Heart left ventricle (tissue), 16 donors: ENCODE measurements around the gene MARK4. TPM values are rescaled to one million over a fixed set of nuclear protein-coding genes. Genes with fewer than 3 reads are reported as not detected.
"Not testable (repeated sequence)": the region's sequence is repeated elsewhere in the genome, so short reads cannot be mapped to it uniquely, and the experiment has no call there.

Experiments
- ATAC-seq, 4 donors: fragments of 200-7000 bp; cut with Tn5 transposase; one replicate each; pipeline ENCODE4 v1.9.1; 2020 to 2022; ENCODE audit warnings: moderate library complexity in 4 of 4, mild to moderate bottlenecking in 3 of 4, moderate number of reproducible peaks in 1 of 4
- DNase-seq, 5 donors: peaks; one replicate each; pipeline ENCODE4 v3.0.0-alpha.2; 2020
- H3K27ac ChIP-seq, 12 donors: fragments of 200-600 bp; sonication (generic) in 4 of 12; one replicate each; pipeline versions ENCODE4 v1.5.0 to v1.8.0; 2016 to 2022; ENCODE audit warnings: mild to moderate bottlenecking in 2 of 12
- H3K27me3 ChIP-seq, 9 donors: fragments of 200-600 bp; sonication (generic) in 2 of 9; one replicate each; pipeline versions ENCODE4 v1.5.1 to v1.8.0; 2016 to 2022; ENCODE audit warnings: mild to moderate bottlenecking in 3 of 9
- H3K36me3 ChIP-seq, 9 donors: fragments of 200-600 bp; sonication (generic) in 2 of 9; one replicate each; pipeline versions ENCODE4 v1.5.0 to v1.8.0; 2018 to 2022; ENCODE audit warnings: mild to moderate bottlenecking in 2 of 9
- H3K4me1 ChIP-seq, 12 donors: fragments of 200-600 bp; sonication (generic) in 4 of 12; one replicate each; pipeline versions ENCODE4 v1.5.0 to v1.8.0; 2016 to 2022; ENCODE audit warnings: mild to moderate bottlenecking in 3 of 12
- H3K4me3 ChIP-seq, 12 donors: fragments of 200-600 bp; sonication (generic) in 4 of 12; one replicate each; pipeline versions ENCODE4 v1.5.0 to v1.8.0; 2017 to 2022; ENCODE audit warnings: mild to moderate bottlenecking in 9 of 12, moderate library complexity in 4 of 12
- H3K9me3 ChIP-seq, 12 donors: fragments of 200-600 bp; sonication (generic) in 4 of 12; one replicate each; pipeline versions ENCODE4 v1.5.0 to v1.8.0; 2016 to 2022; ENCODE audit warnings: mild to moderate bottlenecking in 1 of 12
- CTCF ChIP-seq, 12 donors: fragments of 200-600 bp; sonication (generic) in 4 of 12; IDR thresholded peaks; one replicate each; pipeline versions ENCODE4 v1.5.0 to v1.8.0; 2018 to 2022; ENCODE audit warnings: antibody characterized with exemption in 12 of 12, mild to moderate bottlenecking in 5 of 12
- POLR2A ChIP-seq, 2 donors: fragments of 450-650 bp; IDR thresholded peaks; one replicate each; pipeline ENCODE4 v1.6.1; 2017; ENCODE audit warnings: antibody characterized with exemption in 2 of 2, mild to moderate bottlenecking in 2 of 2, moderate library complexity in 2 of 2
- WGBS, 4 donors: extraction: QIAGEN DNeasy Blood & Tissue Kit in 2 of 4; methylation state at CpG; one replicate each; pipeline versions ENCODE4 v1.1.5 to v1.1.7; 2013 to 2018; 5-methylcytosine and 5-hydroxymethylcytosine counted together
- intact Hi-C, 10 donors: fragments of 100-400 bp; cut with DNase I; formaldehyde crosslinking; loops; one replicate each; pipeline versions ENCODE4 v1.11.1 to v1.14.2; 2022
- polyA plus RNA-seq, 2 donors: library from polyadenylated mRNA; stranded (reverse); fragments of 200-250 nt; gene quantifications; one replicate each; pipeline ENCODE4 v1.2.3, GENCODE V29; 2013
- total RNA-seq, 9 donors: library from RNA; depleted of rRNA in 2 of 9; stranded (reverse); fragments of >200 nt in 2 of 9; fragmentation: NEBNext Ultra II Directional in 3 of 9; extraction: Animal tissue kit (Norgen Biotek cat#: 25700) in 3 of 9; gene quantifications; one replicate each; pipeline versions ENCODE4 v1.1.0 to v1.2.4, GENCODE V29; 2016 to 2023
- donor health status: ischemic (EF 13 %, LVEDD 7.1; RV severe dilation, severe dysfunction).
- donor health status: healthy with polysubstance abuse.
- donor health status: DM: no; HTN: yes; CAD: no.
- donor health status: DM: no; HTN: no; CAD: no.
- donor health status: ischemic (EF 25% LVEDD 6.9; RV normal size, moderate dysfunction).
- donor health status: ischemic (EF 25% LVEDD 5.7; RV mildly dilated, moderate dysfunction).
- donor health status: healthy.
- donor health status: DM: yes; HTN: yes; CAD: no.
- donor health status: ischemic (EF 35%, LVEDD 5.7; RV mildly dilated, moderate dysfunction).
- donor health status: nonischemic (EF 11% LVEDD 7.7; RV severe dilation, severe dysfunction).
- donor health status: DM: yes; HTN: yes; CAD: no.
- donor health status: PGD.
- donor health status: ischemic (EF 29% LVEDD 5.4; RV normal size, mild dysfunction).
- donor health status: nonischemic (EF 23%, LVEDD 6.1; RV moderate dilation, normal function).

MARK4 gene
- total and polyA plus RNA-seq, 11 donors, result 18.0 to 46.9 (median 28.6) TPM

- TF ChIP-seq CTCF (IDR thresholded peaks at IDR 0.05), result no peak
- no peak for TF ChIP-seq POLR2A (IDR thresholded peaks at IDR 0.05)
- Histone ChIP-seq H3K9me3 (no peaks in the 10 kb centered on the region), H3K36me3 (peaks cover 0 to 92% (median 28%) of the 10 kb centered on the region in 9 donors), H3K27me3 (peaks cover 0 to 3% (median 0%) of the 10 kb centered on the region in 9 donors), H3K4me3 (no peak overlapping the region), H3K27ac (peak overlapping the region in 6 of 12 donors; percentile 5 to 55 (median 38)), H3K4me1 (peaks cover 0 to 36% (median 4%) of the 10 kb centered on the region in 12 donors)
- 18 to 28% (median 22%) methylated on average over 13 to 18 of the region's 18 CpGs for WGBS, 4 donors
- DNase-seq (peak in 3 of 5 donors; percentile 34 to 63 (median 62)), ATAC-seq (peak in 3 of 4 donors; percentile 33 to 51 (median 43))
- intact Hi-C loops, result no loop called here
Observed at GRCh38 chr19:45311621-45312020, 60.5 kb downstream of the MARK4 start.

GRCh38 chr19:45312285-45312684 is 61.2 kb downstream of the MARK4 start:
- DNase-seq, H3K9me3 ChIP-seq, intact Hi-C loops, ATAC-seq, H3K27me3 ChIP-seq, H3K4me3 ChIP-seq: not testable (repeated sequence)
- peaks cover 0 to 92% (median 26%) of the 10 kb centered on the region in 9 donors for H3K36me3 ChIP-seq
- H3K4me1 ChIP-seq, result peaks cover 0 to 42% (median 4%) of the 10 kb centered on the region in 12 donors
- WGBS, 4 donors, result 73 to 81% (median 76%) methylated on average over 14 of the region's 14 CpGs
- peak overlapping the region in 4 of 12 donors; percentile 5 to 55 (median 33) for H3K27ac ChIP-seq

DNA sequence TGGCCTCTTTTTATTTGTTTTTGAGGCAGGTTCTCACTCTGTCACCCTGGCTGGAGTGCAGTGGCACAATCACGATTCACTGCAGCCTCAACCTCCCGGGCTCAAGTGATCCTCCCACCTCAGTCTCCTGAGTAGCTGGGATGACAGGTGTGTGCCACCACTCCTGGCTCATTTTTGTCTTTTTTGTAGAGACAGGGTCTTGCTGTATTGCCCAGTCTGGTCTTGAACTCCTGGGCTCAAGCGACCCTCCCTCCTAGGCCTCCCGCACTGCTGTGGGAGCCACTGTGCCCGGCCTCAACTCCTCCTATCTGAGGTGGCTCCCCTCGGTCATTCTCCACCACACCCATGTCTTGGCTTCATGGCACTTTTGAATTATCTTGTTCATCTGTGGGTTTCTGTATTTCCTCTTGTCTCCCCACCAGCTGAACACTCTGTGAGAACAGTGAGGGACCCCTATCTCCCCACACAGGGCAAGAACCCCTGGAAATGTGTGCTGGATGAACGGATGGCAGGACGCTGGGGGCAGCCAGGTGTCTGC is 63.7 kb downstream of the MARK4 start:
- Histone ChIP-seq H3K27me3 (peaks cover 0 to 6% (median 0%) of the 10 kb centered on the region in 9 donors), H3K9me3 (no peaks in the 10 kb centered on the region), H3K27ac (no peak overlapping the region), H3K4me3 (no peak overlapping the region), H3K36me3 (peaks cover 0 to 89% (median 27%) of the 10 kb centered on the region in 9 donors), H3K4me1 (peaks cover 0 to 55% (median 2%) of the 10 kb centered on the region in 12 donors)
- DNase-seq, result no peak
- intact Hi-C loops, result no loop called here
- WGBS, 4 donors, result 69 to 79% (median 72%) methylated on average over 8 of the region's 8 CpGs
- ATAC-seq, result no peak
- TF ChIP-seq CTCF (IDR thresholded peaks at IDR 0.05) (no peak), POLR2A (IDR thresholded peaks at IDR 0.05) (no peak)

DNA sequence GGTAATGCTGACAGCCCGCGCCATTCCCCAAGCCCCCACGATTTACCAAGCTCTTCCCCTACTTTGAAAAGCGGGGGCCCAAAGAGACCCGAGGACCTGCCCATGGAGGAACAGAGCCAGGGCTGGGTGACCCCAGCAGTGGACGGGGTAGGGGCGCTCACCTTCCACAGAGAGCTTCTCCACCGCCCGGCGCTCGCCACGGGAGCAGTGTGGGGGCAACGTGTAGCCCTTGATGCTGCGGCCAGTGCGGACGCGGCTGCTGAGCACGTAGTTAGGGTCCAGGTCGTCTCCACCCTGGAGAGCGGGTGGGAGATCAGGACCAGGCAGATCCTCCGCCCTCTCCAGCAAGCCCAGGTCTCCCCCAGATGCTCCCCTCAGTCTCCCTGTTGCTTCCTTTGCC is 64.2 kb downstream of the MARK4 start:
- Histone ChIP-seq H3K27me3 (peaks cover 0 to 6% (median 0%) of the 10 kb centered on the region in 9 donors), H3K4me3 (no peak overlapping the region), H3K4me1 (peaks cover 0 to 55% (median 2%) of the 10 kb centered on the region in 12 donors), H3K36me3 (peaks cover 0 to 88% (median 27%) of the 10 kb centered on the region in 9 donors), H3K27ac (no peak overlapping the region), H3K9me3 (no peaks in the 10 kb centered on the region)
- DNase-seq, result no peak
- ATAC-seq, result no peak
- TF ChIP-seq POLR2A (IDR thresholded peaks at IDR 0.05) (no peak), CTCF (IDR thresholded peaks at IDR 0.05) (no peak)
- WGBS, 4 donors, result 64 to 72% (median 68%) methylated on average over 9 to 21 of the region's 21 CpGs
- intact Hi-C loops, result no loop called here
